Lower leg skin (tissue), 4 donors: ENCODE results near the gene TLL1. TPM values are rescaled to one million over a fixed set of nuclear protein-coding genes. Genes with fewer than 3 reads are reported as not detected.

Source experiments
- DNase-seq, 2 donors: peaks; one replicate each; pipeline ENCODE4 v3.0.0-alpha.2; 2019; ENCODE audit warnings: low spot score in 2 of 2
- H3K4me3 ChIP-seq: fragments of 200-600 bp; sonication (generic); 2 replicates; pipeline ENCODE4 v1.5.1; 2017; ENCODE audit warnings: mild to moderate bottlenecking, low read depth; ENCODE audit not compliant: poor library complexity, severe bottlenecking
- CTCF ChIP-seq, 3 donors: fragments of 450-650 bp; IDR thresholded peaks; one replicate each; pipeline ENCODE4 v1.5.1; 2016; ENCODE audit warnings: antibody characterized with exemption in 3 of 3, mild to moderate bottlenecking in 3 of 3, moderate library complexity in 2 of 3
- POLR2A ChIP-seq, 2 donors: fragments of 450-650 bp; IDR thresholded peaks; one replicate each; pipeline ENCODE4 v1.6.1; 2016 to 2017; ENCODE audit warnings: antibody characterized with exemption in 2 of 2, mild to moderate bottlenecking in 1 of 2, moderate library complexity in 1 of 2
- WGBS, 2 donors: methylation state at CpG; one replicate each; pipeline ENCODE4 v1.1.5; 2018; 5-methylcytosine and 5-hydroxymethylcytosine counted together
- intact Hi-C: fragments of 100-400 bp; cut with DNase I; formaldehyde crosslinking; loops from one replicate; pipeline ENCODE4 v1.15.0; 2023; ENCODE audit warnings: low total_unique reads
- total RNA-seq, 4 donors: library from RNA; depleted of rRNA; stranded (reverse); fragments of >200 nt; gene quantifications; one replicate each; pipeline ENCODE4 v1.1.0, GENCODE V29; 2016

The TLL1 gene
- total RNA-seq, 4 donors from 2014 or later, result 1.8 to 10.5 (median 4.7) TPM

- no peak overlapping the region for H3K4me3 ChIP-seq
- no peak for TF ChIP-seq CTCF (IDR thresholded peaks at IDR 0.05)
- no peak for TF ChIP-seq POLR2A (IDR thresholded peaks at IDR 0.05)
- 78 to 81% methylated on average over 2 of the region's 2 CpGs for WGBS, 2 donors
- intact Hi-C loops, result no loop called here
- no peak for DNase-seq
These were observed 139.3 kb downstream of the TLL1 start for GRCh38 chr4:166012129-166013030.

GRCh38 chr4:166014411-166014810 is 141.4 kb downstream of the TLL1 start:
- WGBS, 2 donors, result 76 to 78% methylated on average over 6 of the region's 6 CpGs
- no peak overlapping the region for H3K4me3 ChIP-seq
- intact Hi-C loops, result no loop called here
- DNase-seq, result no peak
- TF ChIP-seq POLR2A (IDR thresholded peaks at IDR 0.05) (no peak), CTCF (IDR thresholded peaks at IDR 0.05) (no peak)

GRCh38 chr4:166017804-166018203 is 144.8 kb downstream of the TLL1 start:
- 87 to 94% methylated on average over 1 of the region's 1 CpG for WGBS, 2 donors
- no peak for DNase-seq
- H3K4me3 ChIP-seq, result no peak overlapping the region
- intact Hi-C loops, result no loop called here
- no peak for TF ChIP-seq POLR2A (IDR thresholded peaks at IDR 0.05)
- no peak for TF ChIP-seq CTCF (IDR thresholded peaks at IDR 0.05)

GRCh38 chr4:166019441-166020220 is 146.6 kb downstream of the TLL1 start:
- TF ChIP-seq CTCF (IDR thresholded peaks at IDR 0.05) (no peak), POLR2A (IDR thresholded peaks at IDR 0.05) (no peak)
- H3K4me3 ChIP-seq, result no peak overlapping the region
- WGBS, 2 donors, result 66 to 74% methylated on average over 2 of the region's 2 CpGs
- no peak for DNase-seq
- intact Hi-C loops, result no loop called here

GRCh38 chr4:166021617-166022016 is 148.6 kb downstream of the TLL1 start:
- no peak overlapping the region for H3K4me3 ChIP-seq
- TF ChIP-seq CTCF (IDR thresholded peaks at IDR 0.05) (no peak), POLR2A (IDR thresholded peaks at IDR 0.05) (no peak)
- intact Hi-C loops, result no loop called here

More at GRCh38 chr4:166021617-166022016, 148.6 kb downstream of the TLL1 start:
- DNase-seq, result no peak
- 96% methylated on average over 9 of the region's 9 CpGs for WGBS, 2 donors
